Measurements from ENCODE around the gene DNAJB12.
"Not testable (repeated sequence)": the region's sequence is repeated elsewhere in the genome, so short reads cannot be mapped to it uniquely, and the experiment has no call there.

Gene DNAJB12

GRCh38 chr10:72354356-72355213, at the start of gene DNAJB12:
Gene DNAJB12 (minus strand): TSS chr10:72354919. CDS start chr10:72354897, 22 bp downstream.
- DNase-seq: peak; percentile 69

DNA sequence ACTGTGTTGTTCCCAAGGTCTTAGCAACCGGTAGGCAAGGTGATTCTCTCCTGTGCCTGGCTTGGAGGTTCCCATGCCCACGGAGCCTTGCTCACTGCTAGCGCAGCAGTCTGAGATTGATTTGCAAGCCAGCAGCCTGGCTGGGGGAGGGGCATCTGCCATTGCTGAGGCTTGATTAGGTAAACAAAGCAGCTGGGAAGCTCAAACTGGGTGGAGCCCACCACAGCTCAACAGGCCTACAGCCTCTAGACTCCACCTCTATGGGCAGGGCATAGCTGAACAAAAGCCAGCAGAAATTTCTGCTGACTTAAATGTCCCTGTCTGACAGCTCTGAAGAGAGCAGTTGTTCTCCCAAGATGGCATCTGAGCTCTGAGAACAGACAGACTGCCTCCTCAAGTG, 40.9 kb upstream of the DNAJB12 start:
- DNase-seq: not testable (repeated sequence)

DNA sequence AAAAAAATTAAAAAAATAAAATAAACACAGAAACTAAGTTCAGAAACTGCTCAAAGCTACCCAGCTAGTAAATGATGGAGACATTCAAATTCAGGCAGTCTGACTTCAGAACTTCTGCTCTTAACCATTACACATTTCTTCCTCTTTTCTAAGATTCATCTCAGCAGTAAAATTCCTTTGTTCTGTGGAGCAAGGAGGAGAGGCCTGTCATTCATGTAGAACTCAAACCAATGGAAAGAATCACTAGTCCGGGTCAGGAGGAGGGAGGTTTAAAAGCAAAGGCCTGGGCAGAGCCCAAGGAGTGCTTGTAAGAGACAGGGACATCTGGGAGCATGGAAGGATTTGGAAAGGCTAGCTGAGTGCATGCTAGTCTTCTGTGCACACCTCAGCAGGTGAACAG, 37.9 kb upstream of the DNAJB12 start:
- DNase-seq: no peak

DNA sequence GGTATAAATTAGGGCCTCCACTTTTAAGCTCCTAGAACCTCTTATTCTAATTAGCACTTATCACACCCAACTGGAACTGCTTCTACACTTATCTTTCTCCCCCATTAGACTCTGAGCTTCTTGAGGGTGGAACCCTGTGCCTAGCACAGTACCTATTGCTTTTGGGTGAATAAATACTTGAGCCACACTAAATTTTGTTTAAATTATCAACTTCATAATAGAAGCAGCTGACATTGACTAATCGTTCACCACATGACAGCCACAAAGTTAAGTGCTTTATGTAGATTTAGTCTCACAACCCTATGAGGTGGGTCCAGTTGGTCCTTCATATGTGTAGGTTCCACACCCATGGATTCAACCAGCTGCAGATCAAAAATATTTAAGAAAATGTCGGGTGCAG, 36.0 kb upstream of the DNAJB12 start:
- no peak for DNase-seq

GRCh38 chr10:72389716-72390115, 35.0 kb upstream of the DNAJB12 start:
- no peak for DNase-seq

DNA sequence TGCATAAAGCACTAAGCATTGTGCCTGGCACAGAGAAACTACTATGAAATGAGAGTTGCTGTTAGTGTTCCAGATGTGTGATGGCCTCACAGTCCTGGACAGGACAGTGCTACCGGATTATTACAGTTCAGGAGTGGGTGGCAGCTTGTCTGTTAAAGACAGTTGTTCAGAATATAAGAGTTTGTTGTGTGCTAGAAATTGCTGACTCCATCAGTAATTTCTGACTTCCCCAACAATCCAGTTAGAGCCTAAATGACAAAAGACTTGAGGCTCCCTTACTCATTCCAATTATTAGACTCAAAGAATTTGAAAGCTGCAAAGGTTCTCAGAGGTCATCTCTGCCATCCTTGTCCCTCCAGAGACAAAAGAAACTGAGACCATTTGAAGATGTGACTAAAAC, 34.3 kb upstream of the DNAJB12 start:
- no peak for DNase-seq

- DNase-seq: no peak
These were observed 33.3 kb upstream of the DNAJB12 start for GRCh38 chr10:72388062-72388461.

- DNase-seq: no peak
These were observed 32.3 kb upstream of the DNAJB12 start for GRCh38 chr10:72386916-72387586.

- no peak for DNase-seq
These were observed 31.0 kb upstream of the DNAJB12 start for GRCh38 chr10:72385724-72386123.

DNA sequence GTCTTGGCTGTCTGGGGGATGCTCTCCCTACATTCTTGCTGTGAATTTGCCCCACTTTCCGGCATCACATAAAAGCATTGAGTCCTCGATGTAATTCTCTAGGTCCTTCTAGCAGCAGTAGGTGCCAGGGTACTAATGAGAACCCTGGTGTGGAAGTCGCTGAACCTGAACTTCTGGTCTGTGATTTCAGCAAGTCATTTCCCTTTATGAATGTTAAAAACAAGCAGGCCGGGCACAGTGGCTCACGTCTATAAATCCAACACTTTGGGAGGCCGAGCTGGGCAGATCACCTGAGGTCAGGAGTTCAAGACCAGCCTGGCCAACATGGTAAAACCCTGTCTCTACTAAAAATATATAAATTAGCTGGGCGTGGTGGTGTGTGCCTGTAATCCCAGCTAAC, 30.3 kb upstream of the DNAJB12 start:
- not testable (repeated sequence) for DNase-seq

- no peak for DNase-seq
These were observed 25.1 kb upstream of the DNAJB12 start for GRCh38 chr10:72379776-72380175.

GRCh38 chr10:72379062-72379461, 24.3 kb upstream of the DNAJB12 start:
- no peak for DNase-seq

DNA sequence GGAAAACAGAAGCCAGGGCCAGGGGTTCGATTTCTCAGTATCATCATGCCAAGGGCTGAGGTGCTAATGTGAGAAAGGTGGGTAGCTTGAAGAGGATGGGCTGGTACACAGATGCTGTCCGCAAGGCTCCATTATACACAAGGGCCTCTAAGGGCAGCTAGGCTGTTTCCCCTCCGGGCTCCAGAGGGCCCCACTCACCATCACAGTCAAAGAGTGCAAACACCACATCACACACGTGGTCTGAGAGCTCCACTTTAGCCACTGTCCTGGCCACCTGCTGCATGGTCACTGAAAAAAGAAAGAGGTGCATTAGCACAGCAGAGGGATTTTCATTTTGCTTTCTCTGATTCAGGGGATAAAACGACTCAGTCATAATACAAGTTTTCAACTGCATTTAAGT, 20.9 kb upstream of the DNAJB12 start:
- no peak for DNase-seq

- no peak for DNase-seq
These were observed 20.5 kb upstream of the DNAJB12 start for GRCh38 chr10:72375173-72375572.

DNA sequence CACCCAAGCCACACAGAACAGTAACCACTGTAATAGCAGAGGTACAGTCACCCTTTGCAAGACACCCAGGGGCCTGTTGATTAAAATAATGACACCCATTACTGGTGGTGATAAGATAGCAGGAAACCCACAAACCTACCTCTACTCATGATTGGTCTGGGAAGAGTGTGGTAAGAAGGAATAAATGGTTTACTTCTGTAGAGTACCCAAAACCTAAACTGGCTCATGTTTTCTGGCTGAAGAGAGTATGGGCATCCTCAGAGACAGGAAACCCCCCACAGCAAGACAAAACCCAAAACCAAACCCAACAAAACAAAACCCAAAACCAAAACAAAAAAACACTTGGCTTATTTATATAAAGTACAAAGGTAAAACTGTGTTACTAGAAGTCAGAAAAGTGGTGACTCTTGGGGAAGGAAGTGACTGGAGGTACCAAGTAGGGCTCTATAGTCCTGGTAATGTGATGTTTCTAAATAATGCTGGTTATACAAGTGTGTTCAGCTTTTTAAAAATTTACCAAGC, 15.5 kb upstream of the DNAJB12 start:
- DNase-seq: no peak

- DNase-seq: no peak
These were observed 12.7 kb upstream of the DNAJB12 start for GRCh38 chr10:72367301-72367960.

GRCh38 chr10:72365106-72365895, 10.6 kb upstream of the DNAJB12 start:
- DNase-seq: no peak

GRCh38 chr10:72364239-72364777, 9.6 kb upstream of the DNAJB12 start:
- peak; percentile 66 for DNase-seq

GRCh38 chr10:72356987-72357386, 2.3 kb upstream of the DNAJB12 start:
- no peak for DNase-seq

DNA sequence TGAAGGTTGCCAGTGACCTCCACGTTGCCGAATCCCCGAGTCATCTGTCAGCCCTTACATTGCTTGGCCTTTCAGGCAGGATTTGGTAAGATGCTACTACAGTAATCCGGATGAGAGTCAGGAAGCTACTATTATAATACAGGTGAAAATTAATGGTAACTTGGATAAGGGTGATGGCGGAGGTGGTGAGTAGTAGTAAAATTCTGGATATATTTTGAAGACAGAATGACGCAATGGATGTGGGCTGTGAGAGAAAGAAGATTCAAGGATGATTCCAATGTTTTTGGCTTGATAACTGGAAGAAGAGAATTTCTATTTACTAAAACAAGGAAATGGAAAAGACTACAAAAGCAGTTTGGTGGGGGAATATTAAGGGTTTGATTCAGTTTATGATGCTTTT, 1.4 kb upstream of the DNAJB12 start:
- no peak for DNase-seq

DNA sequence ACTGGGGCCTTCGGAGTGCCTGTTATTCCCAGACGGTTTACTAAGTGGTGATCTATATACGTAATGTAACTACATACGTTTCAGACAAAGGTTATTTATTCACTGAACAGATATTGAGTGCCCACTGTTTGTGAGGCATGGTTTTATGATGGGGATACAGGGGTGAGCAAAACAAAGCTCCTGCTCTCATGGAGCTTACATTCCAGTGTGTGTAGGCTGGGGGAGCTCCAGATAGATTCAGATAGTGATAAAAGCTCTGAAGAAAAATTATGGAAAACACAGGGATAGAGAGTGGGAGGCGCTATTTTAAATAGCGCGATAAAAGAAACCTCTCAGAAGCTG, 466 bp upstream of the DNAJB12 start:
- no peak for DNase-seq

- no peak for DNase-seq
These were observed 759 bp downstream of the DNAJB12 start for GRCh38 chr10:72353965-72354355.

All from NCI-H187 treated with DMSO at 0.1 percent for 48 hours (cell line).